Measurements from ENCODE around the gene SLIT3. TPM values are rescaled to one million over a fixed set of nuclear protein-coding genes. Genes with fewer than 3 reads are reported as not detected.

Gene SLIT3
- total and polyA plus RNA-seq, 4 donors: 4.6 to 48.5 (median 19.8) TPM

GRCh38 chr5:168772316-168772961 is 528.5 kb downstream of the SLIT3 start:
- ATAC-seq (ENCODE audit: insufficient read depth, low FRiP score) (no peak), DNase-seq (no peak)
- Histone ChIP-seq H3K9me3 (ENCODE audit: control insufficient read depth in 4 of 4, insufficient read depth in 3 of 4, low read length in 3 of 4) (peaks cover 0 to 6% (median 0%) of the 10 kb centered on the region in 4 donors), H3K36me3 (ENCODE audit: control insufficient read depth in 4 of 4, insufficient read depth in 4 of 4, low read length in 4 of 4) (peaks cover 0 to 15% (median 3%) of the 10 kb centered on the region in 4 donors), H3K27ac (ENCODE audit: low read depth in 1 of 2, low read length in 1 of 2) (no peak overlapping the region), H3K4me3 (no peak overlapping the region), H3K9ac (ENCODE audit: insufficient read depth in 1 of 2, low read length in 2 of 2) (no peak overlapping the region), H3K27me3 (ENCODE audit: control insufficient read depth in 3 of 3, insufficient read depth in 3 of 3, low read length in 2 of 3) (peaks cover 0 to 11% (median 0%) of the 10 kb centered on the region in 3 donors), H3K4me1 (ENCODE audit: control insufficient read depth in 5 of 5, insufficient read depth in 5 of 5, low read length in 5 of 5) (no peaks in the 10 kb centered on the region)
- WGBS, 2 donors: 84 to 92% methylated on average over 22 of the region's 22 CpGs
- TF ChIP-seq, protein P1, sequence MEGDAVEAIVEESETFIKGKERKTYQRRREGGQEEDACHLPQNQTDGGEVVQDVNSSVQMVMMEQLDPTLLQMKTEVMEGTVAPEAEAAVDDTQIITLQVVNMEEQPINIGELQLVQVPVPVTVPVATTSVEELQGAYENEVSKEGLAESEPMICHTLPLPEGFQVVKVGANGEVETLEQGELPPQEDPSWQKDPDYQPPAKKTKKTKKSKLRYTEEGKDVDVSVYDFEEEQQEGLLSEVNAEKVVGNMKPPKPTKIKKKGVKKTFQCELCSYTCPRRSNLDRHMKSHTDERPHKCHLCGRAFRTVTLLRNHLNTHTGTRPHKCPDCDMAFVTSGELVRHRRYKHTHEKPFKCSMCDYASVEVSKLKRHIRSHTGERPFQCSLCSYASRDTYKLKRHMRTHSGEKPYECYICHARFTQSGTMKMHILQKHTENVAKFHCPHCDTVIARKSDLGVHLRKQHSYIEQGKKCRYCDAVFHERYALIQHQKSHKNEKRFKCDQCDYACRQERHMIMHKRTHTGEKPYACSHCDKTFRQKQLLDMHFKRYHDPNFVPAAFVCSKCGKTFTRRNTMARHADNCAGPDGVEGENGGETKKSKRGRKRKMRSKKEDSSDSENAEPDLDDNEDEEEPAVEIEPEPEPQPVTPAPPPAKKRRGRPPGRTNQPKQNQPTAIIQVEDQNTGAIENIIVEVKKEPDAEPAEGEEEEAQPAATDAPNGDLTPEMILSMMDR (IDR thresholded peaks at IDR 0.05; ENCODE audit: control extremely low read depth, extremely low read depth): no peak

GRCh38 chr5:168771678-168772077 is 529.3 kb downstream of the SLIT3 start:
- 70 to 87% methylated on average over 6 of the region's 6 CpGs for WGBS, 2 donors
- TF ChIP-seq, protein P1 (IDR thresholded peaks at IDR 0.05; ENCODE audit: control extremely low read depth, extremely low read depth): no peak
- Histone ChIP-seq H3K36me3 (ENCODE audit: control insufficient read depth in 4 of 4, insufficient read depth in 4 of 4, low read length in 4 of 4) (peaks cover 0 to 20% (median 4%) of the 10 kb centered on the region in 4 donors), H3K4me3 (no peak overlapping the region), H3K9ac (ENCODE audit: insufficient read depth in 1 of 2, low read length in 2 of 2) (no peak overlapping the region), H3K4me1 (ENCODE audit: control insufficient read depth in 5 of 5, insufficient read depth in 5 of 5, low read length in 5 of 5) (no peaks in the 10 kb centered on the region), H3K27ac (ENCODE audit: low read depth in 1 of 2, low read length in 1 of 2) (no peak overlapping the region), H3K9me3 (ENCODE audit: control insufficient read depth in 4 of 4, insufficient read depth in 3 of 4, low read length in 3 of 4) (peaks cover 0 to 6% (median 0%) of the 10 kb centered on the region in 4 donors), H3K27me3 (ENCODE audit: control insufficient read depth in 3 of 3, insufficient read depth in 3 of 3, low read length in 2 of 3) (peaks cover 0 to 10% (median 0%) of the 10 kb centered on the region in 3 donors)
- ATAC-seq (ENCODE audit: insufficient read depth, low FRiP score) (no peak), DNase-seq (no peak)

DNA sequence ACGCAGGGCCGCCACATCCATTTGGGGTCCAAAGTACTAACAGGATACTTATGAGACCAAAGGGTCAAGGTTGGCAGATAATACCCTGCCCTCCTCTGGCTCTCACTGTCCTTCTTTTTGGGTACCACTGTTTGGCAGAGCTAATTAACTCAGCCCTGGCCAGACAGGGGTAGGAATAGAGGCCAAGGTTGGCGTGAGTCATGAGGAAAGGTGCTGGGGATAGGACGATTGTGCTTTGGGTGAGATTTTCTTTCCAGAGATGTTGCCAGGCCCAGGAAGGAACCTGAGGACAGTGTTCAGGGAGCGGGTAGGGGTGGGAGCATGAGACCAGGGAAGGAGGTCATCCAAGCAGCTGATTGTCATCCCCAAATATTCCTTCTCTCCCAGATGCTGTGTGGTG is 529.9 kb downstream of the SLIT3 start:
- WGBS, 2 donors: 88 to 92% methylated on average over 5 of the region's 5 CpGs
- DNase-seq: no peak
- TF ChIP-seq, protein P1 (IDR thresholded peaks at IDR 0.05; ENCODE audit: control extremely low read depth, extremely low read depth): no peak
- ATAC-seq (ENCODE audit: insufficient read depth, low FRiP score): no peak
- Histone ChIP-seq H3K4me3 (no peak overlapping the region), H3K36me3 (ENCODE audit: control insufficient read depth in 4 of 4, insufficient read depth in 4 of 4, low read length in 4 of 4) (peaks cover 0 to 20% (median 4%) of the 10 kb centered on the region in 4 donors), H3K9me3 (ENCODE audit: control insufficient read depth in 4 of 4, insufficient read depth in 3 of 4, low read length in 3 of 4) (peaks cover 0 to 6% (median 0%) of the 10 kb centered on the region in 4 donors), H3K27ac (ENCODE audit: low read depth in 1 of 2, low read length in 1 of 2) (no peak overlapping the region), H3K9ac (ENCODE audit: insufficient read depth in 1 of 2, low read length in 2 of 2) (no peak overlapping the region), H3K27me3 (ENCODE audit: control insufficient read depth in 3 of 3, insufficient read depth in 3 of 3, low read length in 2 of 3) (peaks cover 0 to 5% (median 0%) of the 10 kb centered on the region in 3 donors), H3K4me1 (ENCODE audit: control insufficient read depth in 5 of 5, insufficient read depth in 5 of 5, low read length in 5 of 5) (no peaks in the 10 kb centered on the region)
